Measurements from ENCODE around the gene MBD4.

MBD4 gene

DNA sequence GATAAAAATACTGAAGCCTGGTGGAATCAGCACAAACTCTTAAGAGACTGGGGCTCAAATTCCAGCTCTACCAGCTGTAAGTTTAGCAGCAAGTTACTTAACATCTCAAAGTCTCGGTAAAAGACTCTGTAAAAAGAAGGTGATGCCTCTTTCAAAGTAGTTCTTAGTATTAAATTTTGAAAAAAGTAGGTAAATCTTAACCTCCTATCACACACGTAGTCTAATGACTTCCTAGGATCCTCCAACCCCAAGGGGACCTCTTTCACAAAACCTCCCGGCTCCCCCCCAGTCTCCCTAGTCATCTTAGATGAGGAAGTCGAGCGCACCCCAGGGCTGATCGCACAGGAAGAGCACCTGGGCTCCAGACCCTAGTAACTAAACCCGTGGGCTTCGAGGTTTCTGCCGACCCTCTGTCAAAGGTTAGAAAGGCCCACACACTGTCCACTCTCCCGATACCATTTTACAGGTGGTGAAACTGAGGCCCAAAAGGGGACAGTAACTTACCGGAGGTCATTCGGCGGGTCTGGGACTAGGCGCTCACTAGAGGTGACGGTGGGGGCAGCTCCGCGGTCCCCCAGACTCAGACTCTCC, 427 bp downstream of the MBD4 start:
- Histone ChIP-seq H3K4me3 (ENCODE audit: low read length in 2 of 2) (peak overlapping the region; percentile 85 to 88), H3K9ac (ENCODE audit: low read depth, low read length, poor library complexity) (peak overlapping the region; percentile 87), H2AFZ (ENCODE audit: low read length) (peak overlapping the region; percentile 93), H3K27ac (replicated peaks; ENCODE audit: low read length) (peak overlapping the region; percentile 93), H3K4me2 (ENCODE audit: insufficient read depth, low read length, poor library complexity, severe bottlenecking) (no peak overlapping the region), H2AK5ac (ENCODE audit: low read depth, low read length) (peak overlapping the region; percentile 6), H3K79me1 (ENCODE audit: low read depth, low read length) (no peaks in the 10 kb centered on the region), H3K9me3 (replicated peaks in 1 of 2; ENCODE audit: control insufficient read depth in 2 of 2, insufficient read depth in 1 of 2, low read depth in 1 of 2, low read length in 2 of 2) (no peaks in the 10 kb centered on the region), H2BK5ac (ENCODE audit: low read length) (peak overlapping the region; percentile 55), H3K4me1 (ENCODE audit: control insufficient read depth in 2 of 2, insufficient read depth in 1 of 2, low read depth in 1 of 2, low read length in 2 of 2) (peaks cover 7 to 22% of the 10 kb centered on the region in 2 donors), H4K8ac (ENCODE audit: low read depth, low read length) (no peak overlapping the region), H3K23ac (ENCODE audit: low read depth, low read length, poor library complexity) (peak overlapping the region; percentile 76), H3K27me3 (ENCODE audit: control insufficient read depth in 3 of 3, insufficient read depth in 3 of 3, low read depth in 1 of 3, low read length in 3 of 3) (no peaks in the 10 kb centered on the region), H4K91ac (ENCODE audit: low read depth, low read length, poor library complexity) (no peak overlapping the region), H3K18ac (ENCODE audit: low read length) (peak overlapping the region; percentile 96), H3K14ac (ENCODE audit: low read length) (peak overlapping the region; percentile 48), H3K36me3 (replicated peaks in 1 of 2; ENCODE audit: control insufficient read depth in 2 of 2, insufficient read depth in 2 of 2, low read length in 2 of 2) (peaks cover 8 to 43% of the 10 kb centered on the region in 2 donors), H2BK12ac (ENCODE audit: low read length) (no peak overlapping the region), H2BK15ac (ENCODE audit: low read length) (peak overlapping the region; percentile 64), H2BK120ac (ENCODE audit: low read depth, low read length) (peak overlapping the region; percentile 32), H3K4ac (ENCODE audit: low read length) (no peak overlapping the region)
- WGBS, 2 donors (ENCODE audit: extremely low coverage in 2 of 2, insufficient read length in 2 of 2, insufficient replicate concordance in 1 of 2), result no CpG with 5 or more reads among the region's 17 CpGs
- no peak for DNase-seq (ENCODE audit: low spot score)

DNA sequence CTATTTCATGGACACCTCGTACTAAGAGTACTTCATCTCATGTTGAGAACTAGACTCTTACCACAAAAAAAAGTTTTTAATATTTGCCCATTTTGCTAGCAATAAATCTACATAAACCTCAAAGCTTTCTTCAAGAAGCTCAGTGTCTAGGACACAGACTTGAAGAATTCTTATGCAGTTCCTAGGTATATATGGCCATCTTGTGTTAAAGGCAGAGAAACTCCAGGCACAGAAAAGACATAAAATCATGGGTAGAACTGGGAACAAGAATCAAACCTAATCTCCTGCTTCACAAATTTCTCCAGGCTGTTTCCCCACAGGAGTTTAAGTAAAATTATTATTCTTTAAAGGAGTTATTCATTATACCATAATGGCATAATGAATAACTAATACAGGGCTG, 4.4 kb downstream of the MBD4 start:
- no peak for DNase-seq (ENCODE audit: low spot score)
- H2AK5ac ChIP-seq (ENCODE audit: low read depth, low read length), result no peak overlapping the region
- H3K9ac ChIP-seq (ENCODE audit: low read depth, low read length, poor library complexity), result no peak overlapping the region
- H3K18ac ChIP-seq (ENCODE audit: low read length), result no peak overlapping the region
- no peak overlapping the region for H4K91ac ChIP-seq (ENCODE audit: low read depth, low read length, poor library complexity)
- no peaks in the 10 kb centered on the region for H3K9me3 ChIP-seq (replicated peaks in 1 of 2; ENCODE audit: control insufficient read depth in 2 of 2, insufficient read depth in 1 of 2, low read depth in 1 of 2, low read length in 2 of 2)
- H3K23ac ChIP-seq (ENCODE audit: low read depth, low read length, poor library complexity), result no peak overlapping the region
- H3K27me3 ChIP-seq (ENCODE audit: control insufficient read depth in 3 of 3, insufficient read depth in 3 of 3, low read depth in 1 of 3, low read length in 3 of 3), result no peaks in the 10 kb centered on the region
- no peak overlapping the region for H2BK15ac ChIP-seq (ENCODE audit: low read length)
- H2BK5ac ChIP-seq (ENCODE audit: low read length), result no peak overlapping the region
- no peak overlapping the region for H2BK12ac ChIP-seq (ENCODE audit: low read length)
- H3K4me3 ChIP-seq (ENCODE audit: low read length in 2 of 2), result no peak overlapping the region
- H2AFZ ChIP-seq (ENCODE audit: low read length), result no peak overlapping the region
- no peak overlapping the region for H3K14ac ChIP-seq (ENCODE audit: low read length)
- no CpG with 5 or more reads among the region's 1 CpG for WGBS, 2 donors (ENCODE audit: extremely low coverage in 2 of 2, insufficient read length in 2 of 2, insufficient replicate concordance in 1 of 2)
- no peak overlapping the region for H3K27ac ChIP-seq (replicated peaks; ENCODE audit: low read length)
- H3K4me1 ChIP-seq (ENCODE audit: control insufficient read depth in 2 of 2, insufficient read depth in 1 of 2, low read depth in 1 of 2, low read length in 2 of 2), result peaks cover 2 to 11% of the 10 kb centered on the region in 2 donors
- H3K79me1 ChIP-seq (ENCODE audit: low read depth, low read length), result no peaks in the 10 kb centered on the region
- H3K36me3 ChIP-seq (replicated peaks in 1 of 2; ENCODE audit: control insufficient read depth in 2 of 2, insufficient read depth in 2 of 2, low read length in 2 of 2), result peaks cover 22 to 82% of the 10 kb centered on the region in 2 donors
- no peak overlapping the region for H4K8ac ChIP-seq (ENCODE audit: low read depth, low read length)
- H3K4ac ChIP-seq (ENCODE audit: low read length), result no peak overlapping the region
- no peak overlapping the region for H2BK120ac ChIP-seq (ENCODE audit: low read depth, low read length)
- no peak overlapping the region for H3K4me2 ChIP-seq (ENCODE audit: insufficient read depth, low read length, poor library complexity, severe bottlenecking)

DNA sequence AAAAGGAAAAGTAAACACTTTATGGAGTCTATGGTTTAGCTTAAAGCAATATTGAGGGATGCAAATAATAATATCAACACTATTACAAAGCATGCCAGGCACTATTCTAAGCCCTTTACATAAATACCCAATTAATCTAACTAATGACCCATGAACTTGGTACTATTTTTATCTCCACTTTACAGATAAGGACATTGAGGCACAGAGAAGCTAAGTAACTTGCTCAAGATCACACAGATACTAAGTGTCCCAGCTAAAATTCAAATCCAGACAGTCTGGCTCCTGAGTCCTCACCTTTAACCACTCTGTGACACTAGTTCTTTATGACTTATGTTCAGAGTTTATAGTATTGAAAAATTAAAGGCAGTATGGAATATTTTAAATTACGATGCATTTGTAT, 5.6 kb downstream of the MBD4 start:
- no peak overlapping the region for H3K4me3 ChIP-seq (ENCODE audit: low read length in 2 of 2)
- H2AFZ ChIP-seq (ENCODE audit: low read length), result no peak overlapping the region
- no peak overlapping the region for H3K27ac ChIP-seq (replicated peaks; ENCODE audit: low read length)

DNA sequence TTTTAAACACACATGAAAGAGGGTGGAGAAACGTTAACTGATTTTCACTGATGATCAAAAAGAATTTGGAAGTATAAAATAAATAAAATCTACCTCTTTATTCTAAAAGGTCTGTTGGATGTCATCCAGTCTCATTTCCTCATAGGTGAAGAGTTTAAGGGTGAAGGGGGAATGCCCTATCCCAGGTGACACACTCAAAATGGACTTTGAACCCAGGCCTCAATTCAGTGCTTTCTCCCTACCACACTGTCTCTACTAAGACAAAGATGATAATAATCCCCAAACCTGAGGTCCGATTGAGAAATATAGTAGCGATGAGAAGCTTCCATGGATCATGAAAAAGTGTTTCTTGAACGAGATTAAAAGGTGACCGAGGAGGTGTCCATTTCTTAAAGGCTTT, 6.2 kb downstream of the MBD4 start:
- Histone ChIP-seq H3K4ac (ENCODE audit: low read length) (no peak overlapping the region), H2BK120ac (ENCODE audit: low read depth, low read length) (no peak overlapping the region), H3K9ac (ENCODE audit: low read depth, low read length, poor library complexity) (no peak overlapping the region), H2BK15ac (ENCODE audit: low read length) (no peak overlapping the region), H3K4me1 (ENCODE audit: control insufficient read depth in 2 of 2, insufficient read depth in 1 of 2, low read depth in 1 of 2, low read length in 2 of 2) (peaks cover 9 to 14% of the 10 kb centered on the region in 2 donors), H2BK5ac (ENCODE audit: low read length) (no peak overlapping the region), H4K91ac (ENCODE audit: low read depth, low read length, poor library complexity) (no peak overlapping the region), H3K14ac (ENCODE audit: low read length) (no peak overlapping the region), H3K4me2 (ENCODE audit: insufficient read depth, low read length, poor library complexity, severe bottlenecking) (no peak overlapping the region), H3K27ac (replicated peaks; ENCODE audit: low read length) (no peak overlapping the region), H2AFZ (ENCODE audit: low read length) (no peak overlapping the region), H4K8ac (ENCODE audit: low read depth, low read length) (no peak overlapping the region), H2AK5ac (ENCODE audit: low read depth, low read length) (no peak overlapping the region), H3K79me1 (ENCODE audit: low read depth, low read length) (no peaks in the 10 kb centered on the region), H3K9me3 (replicated peaks in 1 of 2; ENCODE audit: control insufficient read depth in 2 of 2, insufficient read depth in 1 of 2, low read depth in 1 of 2, low read length in 2 of 2) (no peaks in the 10 kb centered on the region), H3K27me3 (ENCODE audit: control insufficient read depth in 3 of 3, insufficient read depth in 3 of 3, low read depth in 1 of 3, low read length in 3 of 3) (no peaks in the 10 kb centered on the region), H3K18ac (ENCODE audit: low read length) (no peak overlapping the region), H3K36me3 (replicated peaks in 1 of 2; ENCODE audit: control insufficient read depth in 2 of 2, insufficient read depth in 2 of 2, low read length in 2 of 2) (peaks cover 22 to 91% of the 10 kb centered on the region in 2 donors), H3K23ac (ENCODE audit: low read depth, low read length, poor library complexity) (no peak overlapping the region), H3K4me3 (ENCODE audit: low read length in 2 of 2) (no peak overlapping the region), H2BK12ac (ENCODE audit: low read length) (no peak overlapping the region)
- no CpG with 5 or more reads among the region's 5 CpGs for WGBS, 2 donors (ENCODE audit: extremely low coverage in 2 of 2, insufficient read length in 2 of 2, insufficient replicate concordance in 1 of 2)
- no peak for DNase-seq (ENCODE audit: low spot score)

More for the DNA sequence above, 5.6 kb downstream of the MBD4 start:
- Histone ChIP-seq H2BK5ac (ENCODE audit: low read length) (no peak overlapping the region), H3K9ac (ENCODE audit: low read depth, low read length, poor library complexity) (no peak overlapping the region), H3K23ac (ENCODE audit: low read depth, low read length, poor library complexity) (no peak overlapping the region), H4K91ac (ENCODE audit: low read depth, low read length, poor library complexity) (no peak overlapping the region), H3K18ac (ENCODE audit: low read length) (no peak overlapping the region), H3K36me3 (replicated peaks in 1 of 2; ENCODE audit: control insufficient read depth in 2 of 2, insufficient read depth in 2 of 2, low read length in 2 of 2) (peaks cover 22 to 92% of the 10 kb centered on the region in 2 donors), H3K4me2 (ENCODE audit: insufficient read depth, low read length, poor library complexity, severe bottlenecking) (no peak overlapping the region), H2BK15ac (ENCODE audit: low read length) (no peak overlapping the region), H2AK5ac (ENCODE audit: low read depth, low read length) (no peak overlapping the region), H3K14ac (ENCODE audit: low read length) (no peak overlapping the region), H2BK120ac (ENCODE audit: low read depth, low read length) (no peak overlapping the region), H3K4ac (ENCODE audit: low read length) (no peak overlapping the region), H3K27me3 (ENCODE audit: control insufficient read depth in 3 of 3, insufficient read depth in 3 of 3, low read depth in 1 of 3, low read length in 3 of 3) (no peaks in the 10 kb centered on the region), H3K79me1 (ENCODE audit: low read depth, low read length) (no peaks in the 10 kb centered on the region), H2BK12ac (ENCODE audit: low read length) (no peak overlapping the region), H3K4me1 (ENCODE audit: control insufficient read depth in 2 of 2, insufficient read depth in 1 of 2, low read depth in 1 of 2, low read length in 2 of 2) (peaks cover 5 to 11% of the 10 kb centered on the region in 2 donors), H3K9me3 (replicated peaks in 1 of 2; ENCODE audit: control insufficient read depth in 2 of 2, insufficient read depth in 1 of 2, low read depth in 1 of 2, low read length in 2 of 2) (no peaks in the 10 kb centered on the region), H4K8ac (ENCODE audit: low read depth, low read length) (no peak overlapping the region)
- WGBS, 2 donors (ENCODE audit: extremely low coverage in 2 of 2, insufficient read length in 2 of 2, insufficient replicate concordance in 1 of 2), result no CpG with 5 or more reads among the region's 1 CpG
- no peak for DNase-seq (ENCODE audit: low spot score)
